Left kidney (tissue), 2 donors: Measurements from ENCODE around the gene ROBO2. TPM values are rescaled to one million over a fixed set of nuclear protein-coding genes. Genes with fewer than 3 reads are reported as not detected.

Experiments
- DNase-seq: peaks from one replicate; pipeline ENCODE4 v3.0.0-alpha.2; 2013
- polyA plus RNA-seq: library from polyadenylated mRNA; unstranded; fragments of 120-200 nt; gene quantifications from one replicate; pipeline ENCODE4 v1.2.1, GENCODE V29; 2013; ENCODE audit not compliant: insufficient read length

Gene ROBO2
- polyA plus RNA-seq, 1 donor, result 106 TPM

DNA sequence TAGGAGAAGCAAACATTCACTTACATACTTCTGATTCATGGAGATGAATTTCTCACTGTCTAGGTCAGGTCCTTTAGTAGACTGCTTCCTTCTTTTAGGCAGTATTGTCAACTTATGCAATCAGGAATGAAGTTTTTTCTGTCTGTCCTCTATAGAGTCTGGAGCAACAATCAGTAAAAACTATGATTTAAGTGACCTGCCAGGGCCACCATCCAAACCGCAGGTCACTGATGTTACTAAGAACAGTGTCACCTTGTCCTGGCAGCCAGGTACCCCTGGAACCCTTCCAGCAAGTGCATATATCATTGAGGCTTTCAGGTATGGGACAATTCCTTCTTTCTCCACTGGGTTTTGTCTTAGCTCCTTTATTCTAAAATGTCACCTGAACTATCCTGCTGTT, 523.1 kb downstream of the ROBO2 start:
- DNase-seq, result no peak

DNA sequence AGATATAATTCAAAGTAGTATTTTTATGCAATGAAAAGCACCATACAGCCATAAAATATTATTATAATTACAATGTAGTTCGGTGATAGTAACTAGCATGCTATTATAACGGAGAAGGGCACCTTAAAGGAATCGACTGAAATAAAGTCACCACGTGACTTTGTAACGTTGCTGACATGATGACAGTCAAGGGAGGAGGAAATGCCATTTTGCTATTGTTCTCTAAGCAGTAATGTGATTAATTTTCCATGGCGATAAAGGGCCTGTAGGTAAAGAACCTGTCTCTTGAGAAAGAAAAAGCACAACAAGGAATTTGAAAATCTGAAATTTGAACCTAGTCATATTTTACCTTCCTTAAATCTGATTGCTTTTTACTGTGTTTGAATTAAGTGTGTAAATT, 526.2 kb downstream of the ROBO2 start:
- no peak for DNase-seq

DNA sequence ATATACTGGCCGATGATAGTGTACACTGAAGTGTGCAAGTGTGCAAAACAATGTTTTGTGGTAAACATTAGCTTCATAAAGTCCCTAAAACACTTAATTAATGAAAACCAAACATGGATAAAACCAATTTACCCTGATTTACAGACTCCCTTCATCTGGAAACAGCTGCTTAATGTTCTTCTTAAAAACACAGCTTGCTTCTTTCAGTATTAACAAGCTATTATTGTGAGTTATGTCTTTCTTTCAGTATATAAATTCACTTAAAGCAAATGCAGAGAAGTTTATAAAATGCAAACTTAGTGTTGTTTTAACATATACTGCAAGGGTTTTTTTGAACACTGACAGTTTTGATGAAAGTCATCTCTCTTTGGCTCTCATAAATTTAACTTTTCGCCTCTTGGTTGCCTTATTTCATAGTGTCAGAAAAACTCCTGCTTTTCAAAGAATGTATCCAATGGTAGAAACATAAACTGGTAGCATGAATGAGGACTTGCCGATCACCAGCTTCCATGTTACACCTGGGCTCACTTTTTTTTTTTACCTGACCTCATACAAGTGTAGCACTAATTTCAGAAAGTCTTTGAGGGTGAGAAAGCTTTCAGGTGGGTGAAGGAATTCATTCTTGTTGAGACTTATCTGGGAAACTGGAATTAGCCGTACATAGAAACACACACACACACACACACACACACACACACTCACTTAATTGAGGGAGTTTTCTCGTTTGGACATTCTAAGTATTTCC, 532.2 kb downstream of the ROBO2 start:
- peak; percentile 75 for DNase-seq

DNA sequence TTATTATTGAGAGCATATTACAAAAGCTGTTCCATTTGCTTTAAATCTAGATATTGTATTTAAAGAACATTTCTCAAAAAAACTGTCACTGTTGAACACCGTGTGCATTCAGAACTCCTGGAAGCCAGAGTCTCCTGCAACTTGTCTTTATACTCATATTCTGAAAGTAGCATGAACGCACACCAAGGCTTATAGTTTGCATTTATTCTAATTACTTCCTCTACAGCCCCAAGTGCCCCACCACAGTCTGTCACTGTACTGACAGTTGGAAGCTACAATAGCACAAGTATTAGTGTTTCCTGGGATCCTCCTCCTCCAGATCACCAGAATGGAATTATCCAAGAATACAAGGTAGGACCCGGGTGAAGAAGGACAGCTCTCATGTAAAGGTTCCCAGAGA, 537.4 kb downstream of the ROBO2 start:
- no peak for DNase-seq

DNA sequence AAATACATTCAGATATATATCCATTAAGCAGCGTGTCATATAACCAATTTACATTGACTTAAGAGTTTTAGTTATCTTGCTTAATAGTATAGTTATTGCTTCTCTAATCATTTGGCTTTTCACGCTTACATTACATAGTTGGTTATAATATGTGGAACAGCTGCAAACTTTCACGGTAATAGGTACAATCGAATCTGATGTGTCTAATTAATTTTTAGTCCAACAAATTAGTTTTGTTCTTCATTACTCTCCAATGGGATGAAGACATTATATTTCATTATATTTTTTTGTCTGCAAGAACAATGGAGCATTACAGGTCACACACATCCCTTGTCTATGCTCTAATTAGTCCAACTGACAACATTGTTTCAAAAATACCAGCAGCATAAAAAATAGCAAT, 546.3 kb downstream of the ROBO2 start:
- DNase-seq, result no peak

DNA sequence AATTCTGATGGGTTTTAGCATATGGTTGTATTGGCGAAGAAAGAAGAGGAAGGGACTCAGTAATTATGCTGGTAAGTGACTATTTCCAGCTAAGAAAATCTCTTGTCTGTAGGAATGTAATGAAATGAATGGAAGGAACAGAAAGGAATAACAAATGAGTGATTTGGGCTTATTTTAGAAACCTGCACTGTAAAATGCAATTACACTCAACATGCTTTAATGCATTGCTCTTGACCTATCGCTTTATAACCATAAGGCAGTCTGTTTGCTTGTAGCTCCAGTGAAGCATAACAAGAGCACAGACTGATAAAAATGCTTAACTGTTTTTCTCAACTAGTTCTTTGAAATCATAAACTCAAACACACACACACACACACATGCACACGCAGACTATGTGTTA, 549.0 kb downstream of the ROBO2 start:
- no peak for DNase-seq

DNA sequence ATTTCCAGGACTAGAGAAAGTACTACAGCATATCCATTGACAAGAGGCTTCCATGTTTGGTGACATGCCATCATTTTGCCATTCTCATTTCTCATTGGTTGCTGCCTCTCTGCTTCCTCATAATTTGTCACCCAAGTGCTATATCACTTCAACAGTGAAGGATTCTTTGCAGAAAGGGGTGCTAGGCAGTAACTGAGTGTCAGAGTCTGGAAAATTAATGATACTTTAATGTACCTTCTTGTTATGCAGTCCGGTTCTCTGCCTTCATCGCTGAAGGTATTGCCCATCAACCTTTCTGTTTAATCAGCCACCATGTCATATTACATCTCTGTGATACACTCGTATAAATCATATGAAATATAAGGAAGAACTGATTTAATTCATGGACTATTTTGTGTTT, 550.3 kb downstream of the ROBO2 start:
- no peak for DNase-seq

DNA sequence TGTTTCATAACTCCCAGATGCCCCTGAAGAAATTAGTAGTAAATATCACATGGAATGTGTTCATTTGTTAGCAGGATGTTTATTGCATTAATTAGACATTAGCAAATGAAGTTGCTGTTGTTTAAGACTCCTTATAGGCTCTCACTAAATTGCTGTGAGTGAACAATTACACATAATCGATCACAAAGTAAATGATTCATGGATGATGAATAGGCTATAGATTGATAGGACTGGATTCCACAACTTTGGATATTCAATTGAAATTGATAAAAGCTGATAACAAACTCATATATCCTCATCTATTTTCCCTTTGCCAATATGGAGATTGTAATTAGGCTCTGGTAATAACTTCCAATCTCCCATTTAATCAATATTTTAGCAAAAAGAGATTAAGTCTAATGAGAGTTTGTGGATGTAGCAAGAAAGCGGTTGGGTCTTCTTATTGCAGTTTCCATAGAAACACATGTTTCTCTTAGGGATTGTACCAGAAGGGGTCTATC, 555.5 kb downstream of the ROBO2 start:
- DNase-seq, result no peak

DNA sequence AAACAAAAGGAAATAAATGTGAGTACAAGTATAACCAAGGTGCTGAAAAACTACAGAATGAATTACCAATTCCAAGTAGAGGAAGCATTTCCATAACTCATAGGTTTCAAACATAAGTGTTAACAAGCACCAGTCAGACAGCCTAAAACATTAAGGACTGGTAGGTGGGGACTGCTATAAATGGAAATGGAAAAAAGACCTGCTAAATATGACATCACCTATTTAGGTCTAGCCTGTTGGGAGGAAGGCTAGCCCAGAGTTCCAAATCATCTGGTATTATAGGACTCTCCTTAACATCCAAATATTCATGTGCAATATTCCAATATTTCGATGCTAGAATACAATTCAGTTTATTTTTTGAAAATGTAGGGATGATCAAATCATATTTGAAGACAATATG, 560.0 kb downstream of the ROBO2 start:
- DNase-seq, result no peak

DNA sequence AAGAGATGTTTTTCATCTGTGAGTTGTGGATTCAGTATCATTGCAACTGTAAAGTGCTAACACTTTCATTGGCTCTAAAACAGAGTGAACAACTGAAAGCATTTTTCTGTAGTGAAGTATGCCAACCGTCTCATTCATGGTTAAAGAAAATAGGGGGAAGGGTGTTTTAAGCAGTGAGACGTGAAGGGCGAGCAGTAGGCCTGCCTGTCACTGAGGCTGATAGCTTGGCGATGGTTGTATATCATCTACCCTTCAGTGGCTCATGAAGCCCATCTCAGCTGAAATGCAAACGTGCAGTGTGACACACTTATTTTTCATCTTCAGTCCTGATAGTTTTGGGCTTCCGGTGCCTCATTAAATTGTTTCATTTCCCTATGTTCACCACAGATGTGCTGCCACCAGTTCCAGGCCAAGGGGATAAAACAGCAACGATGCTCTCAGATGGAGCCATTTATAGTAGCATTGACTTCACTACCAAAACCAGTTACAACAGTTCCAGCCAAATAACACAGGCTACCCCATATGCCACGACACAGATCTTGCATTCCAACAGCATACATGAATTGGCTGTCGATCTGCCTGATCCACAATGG, 562.0 kb downstream of the ROBO2 start:
- DNase-seq, result peak; percentile 12

DNA sequence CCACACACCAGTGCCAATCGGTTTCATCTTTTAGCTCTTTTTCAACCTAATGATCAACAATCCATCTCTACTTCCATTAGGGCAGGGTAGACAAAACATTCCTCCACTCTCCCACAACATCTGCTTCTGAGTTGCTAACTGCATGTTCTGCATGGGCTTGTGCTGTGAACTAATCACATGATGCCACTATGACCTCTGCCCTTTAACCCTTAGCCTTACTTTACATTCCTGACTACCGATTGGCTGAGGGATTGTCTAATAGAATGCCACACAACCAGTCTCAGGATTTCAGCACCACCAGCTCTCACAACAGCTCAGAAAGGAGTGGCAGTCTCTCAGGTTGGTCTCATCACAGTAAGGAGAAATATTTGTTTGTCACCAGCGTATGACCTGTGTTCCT, 562.8 kb downstream of the ROBO2 start:
- no peak for DNase-seq

DNA sequence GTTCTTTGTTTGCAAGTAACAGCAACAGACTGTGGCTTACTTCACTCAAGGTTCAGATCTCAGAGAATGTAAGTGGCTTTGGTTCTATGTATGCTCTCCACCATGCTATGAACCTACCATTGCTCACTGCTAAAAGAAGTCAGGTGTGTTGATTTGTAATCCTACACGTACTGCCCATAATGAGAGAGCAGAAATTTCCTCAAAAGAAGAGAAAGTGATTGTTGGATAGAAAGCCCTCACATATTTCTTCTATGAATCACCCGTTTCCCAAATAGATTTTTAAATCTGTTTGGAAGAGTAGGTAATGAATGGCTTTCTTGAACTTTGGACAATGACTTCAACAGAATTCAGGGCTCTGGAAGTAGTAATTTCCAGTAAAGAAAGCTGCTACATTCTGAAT, 565.4 kb downstream of the ROBO2 start:
- DNase-seq, result no peak

DNA sequence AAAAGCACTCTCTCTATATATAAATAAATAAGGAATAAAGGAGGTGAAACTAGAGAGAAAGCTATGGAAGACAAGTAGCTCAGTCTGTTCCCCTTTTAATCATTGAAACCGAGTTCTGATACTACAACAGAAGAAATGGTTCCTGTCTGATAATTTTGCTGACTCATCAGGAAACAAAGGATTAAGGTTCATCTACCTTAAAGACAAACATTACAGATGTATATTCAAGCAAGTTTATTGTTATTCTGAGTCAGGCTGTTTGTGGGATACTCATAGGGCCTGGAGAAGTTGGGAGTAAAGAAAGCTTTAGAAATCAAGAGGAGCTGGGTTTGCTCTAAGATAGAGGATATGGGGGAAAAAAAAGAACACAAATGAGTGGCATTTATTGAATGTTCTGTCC, 566.0 kb downstream of the ROBO2 start:
- DNase-seq, result no peak

DNA sequence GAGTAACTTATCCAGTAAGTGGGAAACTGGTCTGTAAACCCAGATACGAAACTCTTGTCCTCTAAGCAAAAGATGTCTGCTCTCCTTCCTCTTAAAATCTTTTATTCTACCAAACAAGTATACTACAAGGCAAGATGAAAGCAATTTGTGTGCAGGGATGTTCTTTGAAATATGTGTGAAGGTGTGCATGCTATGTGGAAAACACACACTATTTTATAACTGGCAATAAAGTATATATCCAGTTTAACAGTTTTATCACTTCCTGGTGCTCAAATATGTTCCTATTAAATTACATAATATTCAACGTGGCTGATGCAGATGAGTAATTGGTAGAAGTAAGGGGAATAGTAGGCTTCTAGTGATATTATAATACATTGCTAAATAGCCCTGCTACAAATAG, 566.5 kb downstream of the ROBO2 start:
- DNase-seq, result no peak

DNA sequence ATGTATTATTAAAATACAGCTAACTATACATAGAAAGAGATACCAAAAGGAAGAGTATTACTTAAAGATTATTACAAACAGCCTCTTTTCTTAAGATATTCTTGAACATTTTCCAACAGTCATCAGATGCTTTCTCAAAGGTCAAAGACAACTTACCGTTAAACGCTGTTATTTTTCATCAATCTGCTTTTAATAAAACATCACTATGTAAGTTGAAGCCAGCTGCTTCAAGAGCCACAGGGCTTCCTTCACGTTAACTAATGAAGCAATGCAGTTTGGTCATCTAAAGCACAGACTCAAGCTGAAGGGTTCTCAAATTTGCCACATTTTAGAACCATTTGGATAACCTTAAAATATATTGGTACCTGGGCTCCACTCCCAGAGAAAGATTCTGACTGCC, 578.8 kb downstream of the ROBO2 start:
- no peak for DNase-seq

DNA sequence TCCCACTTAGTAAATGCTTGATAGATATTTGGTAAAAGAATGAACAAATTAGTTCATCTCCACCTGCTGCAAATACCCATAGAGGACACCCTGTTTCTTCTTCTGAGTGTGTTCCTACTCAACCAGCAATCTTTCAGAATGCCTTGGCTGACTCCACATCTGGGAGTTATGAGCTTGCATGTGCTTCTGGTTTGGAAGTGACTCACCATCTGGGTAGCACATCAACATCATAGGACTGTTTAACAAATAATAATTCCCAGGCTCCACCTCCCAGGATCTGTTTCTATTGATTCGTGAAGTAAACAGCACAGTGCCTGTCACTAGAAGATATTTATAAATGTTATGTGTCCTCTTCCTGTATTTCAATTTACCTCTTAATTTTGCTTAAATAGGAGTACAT, 580.1 kb downstream of the ROBO2 start:
- no peak for DNase-seq

DNA sequence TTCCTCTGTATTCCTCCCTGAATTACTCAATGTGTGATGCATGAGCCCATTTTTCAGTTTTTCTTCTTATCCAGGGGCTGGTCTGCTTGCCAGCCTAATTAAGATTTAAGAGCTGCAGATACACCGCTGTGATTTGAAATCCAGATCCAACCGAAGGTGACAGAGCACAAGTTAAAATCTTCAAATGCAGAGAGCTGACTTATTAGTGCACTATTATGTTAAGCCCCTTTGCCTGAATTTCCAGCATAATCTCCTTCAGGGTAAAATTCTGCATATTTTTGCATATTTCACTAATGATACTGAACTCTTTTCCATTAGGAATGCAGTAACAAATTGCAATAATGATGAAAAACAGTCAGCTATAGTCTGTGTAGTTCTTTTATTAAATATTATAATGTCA, 583.6 kb downstream of the ROBO2 start:
- DNase-seq, result no peak

DNA sequence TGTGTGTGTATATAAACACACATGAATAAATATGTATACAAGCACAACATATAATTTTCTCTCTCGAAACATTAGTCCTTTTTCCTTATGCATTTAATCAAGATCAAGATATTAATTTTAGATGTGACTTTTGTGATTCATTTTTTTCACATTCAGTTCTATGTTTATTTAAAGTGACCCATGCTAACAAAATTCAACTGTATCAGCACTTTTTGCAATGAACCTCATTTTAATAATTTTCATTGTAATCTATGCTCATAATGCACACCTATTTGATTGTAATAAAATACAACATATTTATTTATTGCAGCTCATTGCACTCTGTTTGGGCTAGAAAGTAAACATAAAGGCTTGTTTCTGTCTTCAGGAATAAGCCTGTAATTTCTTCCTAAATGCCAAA, 586.3 kb downstream of the ROBO2 start:
- no peak for DNase-seq

DNA sequence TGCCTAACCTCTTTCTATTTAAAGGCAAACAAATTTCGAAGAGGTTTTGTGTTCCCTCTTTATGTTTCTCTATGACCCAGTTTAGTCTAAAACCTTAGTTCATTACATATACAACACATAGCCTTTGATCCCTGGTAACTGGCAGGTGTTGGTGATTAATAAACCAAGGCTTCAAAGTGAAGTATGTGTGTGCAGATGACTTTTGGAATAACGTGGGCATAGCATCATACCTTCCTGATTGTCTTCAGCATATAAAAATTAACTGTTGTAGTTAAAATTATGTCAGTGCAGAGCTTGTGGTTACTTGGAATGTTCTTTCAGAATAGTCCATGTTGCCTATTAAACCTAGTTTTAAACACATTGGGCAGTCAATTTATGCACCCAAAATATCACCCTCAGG, 608.3 kb downstream of the ROBO2 start:
- DNase-seq, result no peak

DNA sequence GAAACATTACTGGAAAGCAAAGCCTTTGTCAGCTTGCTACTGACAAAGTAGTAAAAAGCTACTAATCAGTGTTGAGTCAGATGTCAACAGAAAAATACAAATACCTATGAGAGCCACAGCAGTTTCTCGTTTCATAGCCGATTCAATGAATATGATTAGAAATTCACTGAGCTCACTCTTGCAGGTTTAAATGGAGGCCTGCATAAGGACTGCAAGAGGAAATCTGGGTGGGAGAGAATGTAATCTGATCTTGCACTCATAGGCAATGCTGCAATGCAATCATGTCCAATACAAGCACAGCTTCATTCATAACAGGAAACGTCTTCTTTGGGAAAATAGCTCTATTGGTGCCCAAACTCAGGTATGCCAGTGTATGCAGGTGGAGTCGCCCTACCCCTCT, 608.8 kb downstream of the ROBO2 start:
- DNase-seq, result no peak

DNA sequence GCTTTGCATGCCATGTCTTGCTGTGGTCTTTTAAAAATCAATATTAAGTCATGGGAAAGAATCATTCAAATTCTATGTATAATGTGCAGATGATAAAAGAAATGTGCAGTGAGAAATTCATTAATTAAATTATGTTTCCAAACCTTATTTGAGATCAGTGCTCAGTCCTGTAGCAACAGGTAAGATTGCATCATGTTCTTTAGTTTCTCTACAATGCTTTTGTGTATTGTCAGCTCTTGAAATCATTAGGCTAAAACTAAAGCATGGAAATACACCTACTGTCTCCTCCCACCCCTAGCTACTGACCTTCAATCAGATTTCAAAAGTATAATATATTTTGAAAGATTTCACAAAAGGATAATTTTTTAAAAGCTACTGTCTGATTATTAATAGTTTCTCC, 612.7 kb downstream of the ROBO2 start:
- no peak for DNase-seq

DNA sequence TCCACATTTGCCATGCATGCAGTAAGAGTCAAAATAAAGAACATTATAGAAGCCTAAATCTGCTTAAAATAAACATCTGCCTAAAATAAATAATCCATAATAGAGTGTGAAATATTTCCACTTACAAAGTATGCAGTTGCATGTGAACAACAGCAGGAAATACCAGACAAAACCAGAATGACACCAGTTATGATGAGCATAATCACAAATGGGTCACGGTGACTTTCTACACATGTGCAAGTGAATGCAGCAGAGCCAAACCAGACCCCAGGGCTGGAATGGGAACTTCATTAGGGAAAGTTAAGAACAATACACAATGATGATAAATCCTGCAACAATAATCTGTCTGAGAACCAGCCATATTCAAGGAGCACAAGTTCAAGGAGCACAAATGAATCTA, 615.5 kb downstream of the ROBO2 start:
- DNase-seq, result no peak

DNA sequence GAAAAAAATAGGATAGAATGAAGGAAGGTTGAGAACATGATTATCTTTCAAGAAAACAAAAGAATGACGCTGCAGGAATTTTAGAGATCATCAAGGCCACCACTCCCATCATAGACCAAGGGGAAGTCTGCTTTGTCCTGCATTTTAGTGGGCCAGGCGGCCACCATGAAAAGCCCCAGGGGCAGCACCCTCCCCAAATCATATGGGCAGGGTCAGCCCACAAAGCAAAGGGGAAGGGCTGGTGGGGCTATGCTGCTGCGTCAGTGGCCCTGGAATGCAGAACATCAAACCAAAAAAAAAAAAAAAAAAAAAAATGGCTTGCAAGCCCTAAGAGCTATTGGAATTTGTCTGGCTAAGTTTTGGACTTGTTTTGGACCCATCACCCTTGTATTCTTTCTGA, 620.8 kb downstream of the ROBO2 start:
- DNase-seq, result no peak

DNA sequence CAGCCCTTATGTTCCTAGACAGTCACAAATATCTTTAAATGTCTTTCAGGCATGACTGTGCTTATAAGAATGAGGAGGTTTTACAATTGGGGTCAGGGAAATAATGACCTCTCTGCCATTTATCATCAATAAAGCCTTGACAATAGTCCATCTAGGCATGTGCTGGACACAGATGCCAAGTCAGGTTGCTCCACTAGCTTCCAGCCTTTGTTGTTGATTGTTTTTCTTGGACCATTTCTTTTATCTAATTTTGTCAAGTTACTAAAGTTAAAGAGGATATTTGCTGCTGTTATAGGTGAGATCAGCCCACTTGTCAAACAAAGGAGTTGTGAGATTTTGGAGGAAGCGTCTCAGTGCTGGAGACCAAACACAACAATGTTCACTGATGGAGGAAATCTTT, 628.0 kb downstream of the ROBO2 start:
- DNase-seq, result no peak
